Skeletal muscle satellite cell (primary cell): ENCODE results near the gene MARCHF11.

ENCODE experiments used
- H3K27me3 ChIP-seq: 2 replicates; pipeline ENCODE4 v1.7.0; 2013; ENCODE audit warnings: low read length; ENCODE audit not compliant: control insufficient read depth, insufficient read depth
- H3K36me3 ChIP-seq: 2 replicates; pipeline ENCODE4 v1.7.0; 2013; ENCODE audit warnings: mild to moderate bottlenecking, control low read depth, low read length; ENCODE audit not compliant: insufficient read depth
- H3K4me1 ChIP-seq: 2 replicates; pipeline ENCODE4 v1.7.0; 2013; ENCODE audit warnings: low read length; ENCODE audit not compliant: control insufficient read depth, insufficient read depth
- H3K4me2 ChIP-seq: 2 replicates; pipeline ENCODE4 v1.7.0; 2013; ENCODE audit warnings: mild to moderate bottlenecking, low read length
- H3K4me3 ChIP-seq: 2 replicates; pipeline ENCODE4 v1.7.0; 2013; ENCODE audit warnings: low read length
- H3K9ac ChIP-seq: 2 replicates; pipeline ENCODE4 v1.7.0; 2013; ENCODE audit warnings: mild to moderate bottlenecking, low read depth, low read length, moderate library complexity
- H3K9me3 ChIP-seq: replicated peaks from 2 replicates; pipeline ENCODE4 v1.7.0; 2013; ENCODE audit warnings: mild to moderate bottlenecking, control low read depth, low read length

MARCHF11 gene

DNA sequence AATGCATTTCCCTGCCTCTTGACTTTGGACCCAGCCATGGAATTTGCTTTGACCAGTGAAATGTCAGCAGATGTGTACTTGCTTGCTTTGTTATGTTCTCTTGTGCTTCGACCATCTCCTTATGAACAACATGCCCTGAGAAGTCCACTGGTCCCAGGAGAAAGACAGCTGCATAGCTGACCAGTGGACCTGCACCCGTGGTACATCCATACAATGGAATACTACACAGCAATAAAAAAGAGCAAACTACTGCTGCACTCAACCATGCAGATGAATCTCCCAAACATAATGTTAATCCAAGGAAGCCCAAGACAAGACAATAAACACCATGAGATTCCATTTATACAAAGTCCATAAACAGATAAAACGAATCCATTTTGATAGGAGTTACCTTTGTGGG, 30.0 kb downstream of the MARCHF11 start:
- Histone ChIP-seq H3K9ac (no peak overlapping the region), H3K4me3 (no peak overlapping the region), H3K36me3 (no peaks in the 10 kb centered on the region), H3K9me3 (no peaks in the 10 kb centered on the region), H3K27me3 (no peaks in the 10 kb centered on the region), H3K4me1 (no peaks in the 10 kb centered on the region), H3K4me2 (no peak overlapping the region)

DNA sequence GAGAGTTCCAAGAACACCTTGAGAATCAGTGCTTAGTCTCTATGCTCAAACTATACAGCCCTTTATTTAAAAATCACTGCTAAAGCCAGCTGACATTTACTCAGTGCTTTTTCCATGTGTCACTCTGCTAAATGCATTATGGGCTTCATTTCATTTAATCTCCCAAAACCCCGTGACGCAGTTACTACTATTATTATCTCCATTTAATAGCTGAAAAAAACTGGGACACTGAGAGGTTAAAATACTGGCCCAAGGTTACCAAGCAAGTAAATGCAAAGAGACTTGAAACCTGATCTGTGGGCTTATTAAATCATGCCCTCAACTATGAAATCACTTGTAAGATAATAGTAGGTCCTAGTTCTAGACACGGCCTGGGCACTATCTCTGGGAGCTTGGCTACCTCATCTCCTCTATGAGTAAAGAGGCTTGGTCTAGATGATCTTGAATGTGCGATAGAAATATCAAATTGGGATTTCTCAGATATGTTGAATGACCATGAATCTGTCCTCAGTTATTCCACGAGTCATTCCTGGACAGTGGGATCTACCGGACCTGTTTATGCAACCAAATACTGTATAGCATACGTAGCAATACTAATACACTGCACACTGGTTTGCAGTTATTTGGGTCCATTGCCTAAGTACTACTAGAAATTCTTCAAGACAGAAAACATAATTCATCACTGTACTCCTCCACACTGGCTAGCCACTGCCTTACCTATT, 32.3 kb downstream of the MARCHF11 start:
- no peaks in the 10 kb centered on the region for H3K9me3 ChIP-seq

DNA sequence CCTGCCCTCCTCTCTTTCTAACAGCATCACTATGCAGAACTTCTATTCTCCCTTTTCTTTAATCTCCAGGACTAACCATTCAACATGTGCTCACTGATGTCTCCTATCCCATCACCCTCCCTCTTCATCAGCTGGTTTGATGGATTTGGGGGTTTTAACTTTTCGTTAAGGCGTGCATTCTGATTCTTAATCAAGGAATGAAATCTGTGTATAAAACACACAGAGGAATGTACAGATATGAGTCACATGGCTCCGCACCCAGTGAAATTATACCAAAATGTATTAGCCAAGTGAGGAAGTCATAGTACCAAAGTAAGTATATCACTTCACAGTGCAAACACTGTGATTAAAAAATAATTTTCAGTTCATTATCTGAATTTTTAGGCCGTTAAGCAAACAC, 35.2 kb downstream of the MARCHF11 start:
- Histone ChIP-seq H3K4me2 (no peak overlapping the region), H3K9me3 (no peaks in the 10 kb centered on the region), H3K4me1 (no peaks in the 10 kb centered on the region), H3K4me3 (no peak overlapping the region), H3K27me3 (no peaks in the 10 kb centered on the region), H3K36me3 (no peaks in the 10 kb centered on the region), H3K9ac (no peak overlapping the region)

More for the DNA sequence above, 32.3 kb downstream of the MARCHF11 start:
- H3K4me3 ChIP-seq: no peak overlapping the region
- H3K36me3 ChIP-seq: no peaks in the 10 kb centered on the region
- H3K4me1 ChIP-seq: no peaks in the 10 kb centered on the region
- H3K27me3 ChIP-seq: no peaks in the 10 kb centered on the region
- no peak overlapping the region for H3K9ac ChIP-seq
- H3K4me2 ChIP-seq: no peak overlapping the region

DNA sequence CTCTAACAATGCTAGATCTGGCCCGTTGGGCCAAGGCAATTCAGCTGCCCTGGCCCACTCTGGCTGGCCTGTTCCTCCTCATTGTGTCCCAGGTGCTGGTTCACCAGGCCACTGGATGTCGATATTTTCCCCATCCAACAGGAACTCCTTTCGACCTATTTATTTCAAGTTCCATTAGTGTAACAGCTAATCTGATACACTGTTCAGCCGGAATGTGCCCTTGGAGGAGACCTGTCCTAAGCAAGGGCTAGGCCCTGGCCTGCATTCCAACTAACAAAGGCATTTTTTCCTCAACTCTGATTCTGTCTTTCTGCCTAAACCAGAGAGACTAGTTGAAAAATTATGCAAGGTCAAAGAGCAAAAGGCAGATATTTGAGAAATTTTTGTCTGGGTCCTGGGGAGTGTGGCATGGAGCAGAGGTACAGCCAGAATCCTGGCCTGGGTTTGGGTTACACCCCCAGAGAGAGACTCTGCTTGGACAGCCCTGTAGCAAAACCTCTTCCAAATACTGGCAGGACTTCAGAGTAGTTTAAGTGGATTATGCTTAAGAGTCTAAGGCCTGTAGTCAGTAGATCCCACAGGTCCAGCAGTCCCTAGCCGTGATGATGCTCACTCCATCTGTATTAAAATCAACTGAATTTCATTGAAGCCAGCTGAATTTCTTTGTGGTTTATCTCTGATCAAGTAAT, 36.1 kb downstream of the MARCHF11 start:
- H3K4me3 ChIP-seq: no peak overlapping the region
- no peaks in the 10 kb centered on the region for H3K9me3 ChIP-seq
- no peak overlapping the region for H3K9ac ChIP-seq
- no peaks in the 10 kb centered on the region for H3K36me3 ChIP-seq
- H3K27me3 ChIP-seq: no peaks in the 10 kb centered on the region
- no peaks in the 10 kb centered on the region for H3K4me1 ChIP-seq
- no peak overlapping the region for H3K4me2 ChIP-seq

DNA sequence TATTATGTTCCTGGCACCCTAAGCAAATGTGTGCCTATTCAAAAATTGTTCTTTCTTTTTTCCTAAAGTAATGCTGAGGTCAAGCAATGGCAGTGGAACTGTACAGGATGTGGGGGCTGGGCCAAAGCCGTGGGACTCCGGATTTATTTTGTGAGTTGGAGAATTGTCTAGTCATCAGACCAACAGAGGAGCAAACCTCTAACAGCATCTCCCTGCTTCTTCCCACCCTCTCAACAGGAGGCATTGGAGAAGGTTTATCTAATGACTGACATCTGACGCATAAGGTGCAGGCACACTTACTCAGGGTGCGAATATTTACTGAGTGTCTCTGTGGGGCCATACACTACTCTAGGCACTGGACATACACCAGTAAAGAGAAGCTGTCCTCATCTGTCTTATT, 38.6 kb downstream of the MARCHF11 start:
- H3K4me2 ChIP-seq: no peak overlapping the region
- no peaks in the 10 kb centered on the region for H3K9me3 ChIP-seq
- H3K9ac ChIP-seq: no peak overlapping the region
- H3K4me1 ChIP-seq: no peaks in the 10 kb centered on the region
- no peaks in the 10 kb centered on the region for H3K27me3 ChIP-seq
- no peak overlapping the region for H3K4me3 ChIP-seq
- no peaks in the 10 kb centered on the region for H3K36me3 ChIP-seq

DNA sequence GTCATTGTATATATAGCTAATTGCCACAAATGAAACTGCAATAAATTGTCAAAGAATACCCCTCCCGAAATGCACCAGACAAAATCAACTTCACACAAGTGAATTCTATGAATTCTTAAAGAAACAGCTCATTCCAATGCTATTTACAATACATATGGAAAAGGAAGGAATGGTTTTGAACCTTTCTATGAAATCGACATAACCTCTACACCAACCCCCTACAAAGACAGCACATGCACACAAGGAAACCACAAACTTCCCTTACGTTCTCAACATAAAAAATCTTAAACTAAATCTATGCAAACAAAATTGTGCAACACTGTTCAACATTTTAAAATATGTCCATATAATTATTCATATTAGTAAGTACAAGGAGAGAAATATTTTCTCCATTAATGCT, 39.2 kb downstream of the MARCHF11 start:
- no peak overlapping the region for H3K4me3 ChIP-seq
- H3K9me3 ChIP-seq: no peaks in the 10 kb centered on the region
- H3K27me3 ChIP-seq: no peaks in the 10 kb centered on the region
- no peaks in the 10 kb centered on the region for H3K4me1 ChIP-seq
- no peaks in the 10 kb centered on the region for H3K36me3 ChIP-seq
- no peak overlapping the region for H3K4me2 ChIP-seq
- no peak overlapping the region for H3K9ac ChIP-seq

DNA sequence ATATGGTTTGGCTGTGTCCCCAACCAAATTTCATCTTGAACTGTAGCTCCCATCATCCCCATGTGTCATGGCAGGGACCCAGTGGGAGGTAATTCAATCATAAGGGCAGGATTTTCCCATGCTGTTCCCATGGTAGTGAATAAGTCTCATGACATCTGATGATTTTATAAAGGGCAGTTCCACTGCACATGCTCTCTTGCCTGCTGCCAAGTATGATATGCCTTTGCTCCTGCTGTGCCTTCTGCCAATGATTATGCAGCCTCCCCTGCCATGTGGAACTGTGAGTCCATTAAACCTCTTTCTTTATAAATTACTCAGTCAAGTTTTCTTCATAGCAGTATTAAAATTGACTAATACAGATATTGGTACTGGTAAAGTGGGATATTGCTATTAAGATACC, 42.4 kb downstream of the MARCHF11 start:
- no peaks in the 10 kb centered on the region for H3K27me3 ChIP-seq
- no peaks in the 10 kb centered on the region for H3K4me1 ChIP-seq
- H3K9me3 ChIP-seq: no peaks in the 10 kb centered on the region
- no peaks in the 10 kb centered on the region for H3K36me3 ChIP-seq
- no peak overlapping the region for H3K9ac ChIP-seq
- no peak overlapping the region for H3K4me3 ChIP-seq
- H3K4me2 ChIP-seq: no peak overlapping the region

DNA sequence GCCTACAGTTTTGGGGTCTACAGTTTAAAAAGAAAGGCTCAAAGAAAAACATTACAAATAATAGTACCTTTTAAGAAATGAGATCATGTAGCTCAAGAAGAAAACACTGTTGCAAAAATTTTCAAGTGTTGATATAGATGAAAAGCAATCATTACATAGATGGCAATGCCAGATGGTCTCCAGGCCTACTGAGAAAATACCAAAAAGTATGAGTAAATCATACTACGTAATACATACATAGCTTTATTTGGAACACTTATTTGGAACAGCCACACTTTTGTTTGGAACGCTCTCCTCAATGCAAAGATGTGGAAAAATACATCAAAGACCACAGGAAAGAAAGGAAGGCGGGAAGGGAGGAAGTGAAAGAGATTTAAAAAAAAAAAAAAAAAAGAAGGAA, 44.1 kb downstream of the MARCHF11 start:
- Histone ChIP-seq H3K4me3 (no peak overlapping the region), H3K9ac (no peak overlapping the region), H3K4me1 (no peaks in the 10 kb centered on the region), H3K27me3 (no peaks in the 10 kb centered on the region), H3K4me2 (no peak overlapping the region), H3K9me3 (no peaks in the 10 kb centered on the region), H3K36me3 (no peaks in the 10 kb centered on the region)

DNA sequence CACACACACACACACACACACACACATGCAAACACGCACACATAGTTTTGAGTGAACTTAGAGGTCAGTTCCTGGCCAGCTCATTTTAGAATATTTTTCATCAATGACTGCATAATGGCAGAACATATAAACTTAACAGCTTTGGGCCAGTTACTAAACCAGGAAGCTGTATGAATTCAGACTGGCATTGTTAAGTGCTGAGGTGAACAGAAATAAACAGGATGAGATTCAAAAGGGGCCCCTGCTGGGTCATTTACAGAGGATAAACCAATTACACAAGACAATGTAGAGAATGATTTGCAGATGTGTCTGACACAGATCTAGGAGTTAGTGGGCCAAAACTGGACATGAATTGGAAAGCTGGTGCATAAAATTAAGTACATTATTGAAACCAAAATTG, 44.6 kb downstream of the MARCHF11 start:
- no peak overlapping the region for H3K4me2 ChIP-seq
- no peaks in the 10 kb centered on the region for H3K4me1 ChIP-seq
- H3K4me3 ChIP-seq: no peak overlapping the region
- no peaks in the 10 kb centered on the region for H3K9me3 ChIP-seq
- no peaks in the 10 kb centered on the region for H3K36me3 ChIP-seq
- no peaks in the 10 kb centered on the region for H3K27me3 ChIP-seq
- no peak overlapping the region for H3K9ac ChIP-seq

DNA sequence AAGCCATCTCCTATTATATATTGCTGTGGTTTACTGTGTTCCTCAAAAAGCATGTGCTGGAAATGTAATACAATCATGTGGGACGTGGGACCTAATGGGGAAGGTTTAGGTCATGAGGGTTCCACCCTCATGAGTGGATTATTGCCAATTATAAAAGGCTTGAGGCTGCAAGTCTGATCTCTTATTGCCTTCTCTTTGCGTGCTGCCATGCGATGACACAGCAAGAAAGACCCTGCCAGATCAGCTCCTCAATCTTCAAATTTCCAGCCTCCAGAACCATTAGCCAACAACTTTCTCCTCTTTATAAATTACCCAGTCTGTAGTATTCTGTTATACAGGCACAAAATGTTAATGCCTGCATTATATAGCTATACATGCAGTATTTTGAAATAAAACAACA, 45.4 kb downstream of the MARCHF11 start:
- no peaks in the 10 kb centered on the region for H3K27me3 ChIP-seq
- H3K4me2 ChIP-seq: no peak overlapping the region
- no peaks in the 10 kb centered on the region for H3K36me3 ChIP-seq
- no peak overlapping the region for H3K9ac ChIP-seq
- no peaks in the 10 kb centered on the region for H3K9me3 ChIP-seq
- no peaks in the 10 kb centered on the region for H3K4me1 ChIP-seq
- H3K4me3 ChIP-seq: no peak overlapping the region

DNA sequence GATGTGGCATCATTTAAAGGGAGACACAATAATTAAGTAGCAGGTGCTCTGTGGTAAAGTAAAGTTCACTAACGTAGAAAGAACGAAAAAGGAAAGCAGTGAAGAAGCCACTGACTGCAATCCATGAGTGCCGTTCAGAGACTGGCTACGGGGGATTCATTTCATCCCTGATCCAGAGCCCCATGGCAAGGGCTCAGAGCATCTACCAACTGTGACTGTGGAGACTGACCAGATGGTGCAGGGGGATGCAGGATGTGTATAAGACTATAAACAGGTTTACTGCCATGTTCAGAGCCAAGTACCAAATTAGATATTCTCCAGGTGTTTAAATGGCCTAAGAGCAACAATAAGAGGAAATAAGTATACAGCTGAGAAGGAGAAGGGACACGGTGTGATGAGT, 47.7 kb downstream of the MARCHF11 start:
- Histone ChIP-seq H3K9ac (no peak overlapping the region), H3K4me1 (no peaks in the 10 kb centered on the region), H3K27me3 (no peaks in the 10 kb centered on the region), H3K9me3 (no peaks in the 10 kb centered on the region), H3K4me3 (no peak overlapping the region), H3K36me3 (no peaks in the 10 kb centered on the region), H3K4me2 (no peak overlapping the region)

DNA sequence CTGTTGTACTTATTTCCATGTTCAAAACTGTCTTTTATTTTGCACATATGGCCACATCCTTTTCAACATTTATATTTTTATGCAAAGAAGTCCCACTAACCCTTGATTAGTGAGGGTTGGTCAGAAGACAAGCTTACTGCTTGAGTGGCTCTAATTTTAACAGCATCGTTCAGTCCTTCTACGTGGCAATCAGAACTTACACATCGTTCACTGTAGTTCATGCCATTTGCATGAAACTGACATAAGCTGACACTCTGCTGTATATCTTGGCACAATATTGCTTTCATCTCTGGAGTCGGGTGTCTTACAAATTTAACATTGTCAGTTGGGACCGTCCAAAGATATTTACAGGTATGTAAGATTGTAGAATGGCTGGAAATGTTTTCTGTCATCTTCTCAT, 50.6 kb downstream of the MARCHF11 start:
- Histone ChIP-seq H3K36me3 (no peaks in the 10 kb centered on the region), H3K4me1 (no peaks in the 10 kb centered on the region), H3K9me3 (no peaks in the 10 kb centered on the region), H3K9ac (no peak overlapping the region), H3K4me3 (no peak overlapping the region), H3K27me3 (no peaks in the 10 kb centered on the region), H3K4me2 (no peak overlapping the region)
